ENCODE data around the gene MRPS12.

MRPS12 gene

GRCh38 chr19:38892841-38893240 is 37.9 kb upstream of the MRPS12 start:
- Histone ChIP-seq H3K4me1 (ENCODE audit: low read length) (0 out of 2 replicates have a peak, but pooled peaks cover under 1% of the 10 kb centered on the region), H3K27ac (ENCODE audit: low read length) (no peak overlapping the region), H3K4me2 (ENCODE audit: low read depth, low read length) (no peak overlapping the region), H2AFZ (ENCODE audit: low read length) (no peak overlapping the region), H3K79me2 (ENCODE audit: low read length) (peaks cover 18% of the 10 kb centered on the region), H3K27me3 (replicated peaks; ENCODE audit: insufficient read depth, low read length) (no peaks in the 10 kb centered on the region), H4K20me1 (ENCODE audit: insufficient read depth, low read length) (no peaks in the 10 kb centered on the region), H3K9me3 (replicated peaks; ENCODE audit: insufficient read depth, low read length) (no peaks in the 10 kb centered on the region), H3K4me3 (ENCODE audit: low read length) (no peak overlapping the region), H3K9ac (ENCODE audit: low read length) (no peak overlapping the region), H3K36me3 (replicated peaks; ENCODE audit: insufficient read depth, low read length) (no peaks in the 10 kb centered on the region), H3K9me2 (replicated peaks; ENCODE audit: insufficient read depth, low read length) (no peaks in the 10 kb centered on the region), H3F3A (ENCODE audit: insufficient read depth, low read length) (no peaks in the 10 kb centered on the region)
- DNase-seq, result no peak
- no peak for TF ChIP-seq EZH2 (optimal IDR thresholded peaks at IDR 0.05; ENCODE audit: low read depth, low read length)
- no peak for TF ChIP-seq EZH2phosphoT487 (IDR thresholded peaks at IDR 0.05; ENCODE audit: low read length)
- TF ChIP-seq, protein P1, sequence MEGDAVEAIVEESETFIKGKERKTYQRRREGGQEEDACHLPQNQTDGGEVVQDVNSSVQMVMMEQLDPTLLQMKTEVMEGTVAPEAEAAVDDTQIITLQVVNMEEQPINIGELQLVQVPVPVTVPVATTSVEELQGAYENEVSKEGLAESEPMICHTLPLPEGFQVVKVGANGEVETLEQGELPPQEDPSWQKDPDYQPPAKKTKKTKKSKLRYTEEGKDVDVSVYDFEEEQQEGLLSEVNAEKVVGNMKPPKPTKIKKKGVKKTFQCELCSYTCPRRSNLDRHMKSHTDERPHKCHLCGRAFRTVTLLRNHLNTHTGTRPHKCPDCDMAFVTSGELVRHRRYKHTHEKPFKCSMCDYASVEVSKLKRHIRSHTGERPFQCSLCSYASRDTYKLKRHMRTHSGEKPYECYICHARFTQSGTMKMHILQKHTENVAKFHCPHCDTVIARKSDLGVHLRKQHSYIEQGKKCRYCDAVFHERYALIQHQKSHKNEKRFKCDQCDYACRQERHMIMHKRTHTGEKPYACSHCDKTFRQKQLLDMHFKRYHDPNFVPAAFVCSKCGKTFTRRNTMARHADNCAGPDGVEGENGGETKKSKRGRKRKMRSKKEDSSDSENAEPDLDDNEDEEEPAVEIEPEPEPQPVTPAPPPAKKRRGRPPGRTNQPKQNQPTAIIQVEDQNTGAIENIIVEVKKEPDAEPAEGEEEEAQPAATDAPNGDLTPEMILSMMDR (IDR thresholded peaks at IDR 0.05; ENCODE audit: low read length), result no peak

- no peaks in the 10 kb centered on the region for H4K20me1 ChIP-seq (ENCODE audit: insufficient read depth, low read length)
- no peaks in the 10 kb centered on the region for H3K36me3 ChIP-seq (replicated peaks; ENCODE audit: insufficient read depth, low read length)
- H2AFZ ChIP-seq (ENCODE audit: low read length), result no peak overlapping the region
- no peaks in the 10 kb centered on the region for H3F3A ChIP-seq (ENCODE audit: insufficient read depth, low read length)
- H3K4me1 ChIP-seq (ENCODE audit: low read length), result 0 out of 2 replicates have a peak, but pooled peaks cover 6% of the 10 kb centered on the region
- TF ChIP-seq EZH2 (optimal IDR thresholded peaks at IDR 0.05; ENCODE audit: low read depth, low read length) (no peak), EZH2phosphoT487 (IDR thresholded peaks at IDR 0.05; ENCODE audit: low read length) (no peak)
- TF ChIP-seq, protein P1 (IDR thresholded peaks at IDR 0.05; ENCODE audit: low read length), result no peak
- H3K4me2 ChIP-seq (ENCODE audit: low read depth, low read length), result no peak overlapping the region
- H3K9ac ChIP-seq (ENCODE audit: low read length), result no peak overlapping the region
- no peak overlapping the region for H3K4me3 ChIP-seq (ENCODE audit: low read length)
- H3K9me3 ChIP-seq (replicated peaks; ENCODE audit: insufficient read depth, low read length), result no peaks in the 10 kb centered on the region
- no peak for DNase-seq
- no peaks in the 10 kb centered on the region for H3K27me3 ChIP-seq (replicated peaks; ENCODE audit: insufficient read depth, low read length)
- H3K79me2 ChIP-seq (ENCODE audit: low read length), result peaks cover 23% of the 10 kb centered on the region
- H3K9me2 ChIP-seq (replicated peaks; ENCODE audit: insufficient read depth, low read length), result no peaks in the 10 kb centered on the region
- H3K27ac ChIP-seq (ENCODE audit: low read length), result no peak overlapping the region
Measured at GRCh38 chr19:38893341-38893771, 37.4 kb upstream of the MRPS12 start.

DNA sequence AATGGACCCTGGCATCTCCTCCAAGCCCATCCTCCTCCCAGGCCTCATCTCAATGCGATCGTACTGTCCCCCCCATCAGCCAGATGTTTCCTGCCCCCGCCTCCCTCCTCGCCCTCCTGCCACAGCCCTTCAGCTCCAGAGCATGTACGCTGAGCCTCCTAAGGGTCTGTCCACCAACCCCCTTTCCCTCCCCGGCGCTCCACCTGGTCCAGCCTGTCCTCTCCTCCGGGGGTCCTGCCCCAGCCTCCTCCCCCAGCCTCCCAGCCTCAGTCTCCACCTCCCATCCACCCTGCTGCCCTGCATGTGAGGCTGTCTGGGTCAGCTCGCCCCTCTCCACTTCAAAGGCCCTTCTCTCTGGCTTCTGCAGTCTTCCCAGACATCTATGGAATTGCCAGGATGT is 35.8 kb upstream of the MRPS12 start:
- no peaks in the 10 kb centered on the region for H3K9me3 ChIP-seq (replicated peaks; ENCODE audit: insufficient read depth, low read length)
- no peak overlapping the region for H2AFZ ChIP-seq (ENCODE audit: low read length)
- no peaks in the 10 kb centered on the region for H3K27me3 ChIP-seq (replicated peaks; ENCODE audit: insufficient read depth, low read length)
- H3K4me2 ChIP-seq (ENCODE audit: low read depth, low read length), result no peak overlapping the region
- H3F3A ChIP-seq (ENCODE audit: insufficient read depth, low read length), result no peaks in the 10 kb centered on the region
- no peak overlapping the region for H3K9ac ChIP-seq (ENCODE audit: low read length)
- TF ChIP-seq, protein P1 (IDR thresholded peaks at IDR 0.05; ENCODE audit: low read length), result no peak
- TF ChIP-seq EZH2 (optimal IDR thresholded peaks at IDR 0.05; ENCODE audit: low read depth, low read length), result no peak
- TF ChIP-seq EZH2phosphoT487 (IDR thresholded peaks at IDR 0.05; ENCODE audit: low read length), result no peak
- no peaks in the 10 kb centered on the region for H3K36me3 ChIP-seq (replicated peaks; ENCODE audit: insufficient read depth, low read length)
- H3K79me2 ChIP-seq (ENCODE audit: low read length), result peaks cover 33% of the 10 kb centered on the region
- no peak overlapping the region for H3K27ac ChIP-seq (ENCODE audit: low read length)
- H4K20me1 ChIP-seq (ENCODE audit: insufficient read depth, low read length), result no peaks in the 10 kb centered on the region
- no peaks in the 10 kb centered on the region for H3K9me2 ChIP-seq (replicated peaks; ENCODE audit: insufficient read depth, low read length)
- 0 out of 2 replicates have a peak, but pooled peaks cover 10% of the 10 kb centered on the region for H3K4me1 ChIP-seq (ENCODE audit: low read length)
- DNase-seq, result no peak
- H3K4me3 ChIP-seq (ENCODE audit: low read length), result no peak overlapping the region

All from MM.1S (cell line).